Mesothelial cell of epicardium (in vitro differentiated cells): Measurements from ENCODE around the gene PCBP4. TPM values are rescaled to one million over a fixed set of nuclear protein-coding genes. Genes with fewer than 3 reads are reported as not detected.

Experiments used
- DNase-seq, 2 experiments: peaks; one replicate each; pipeline ENCODE4 v3.0.0; 2021; ENCODE audit warnings: low spot score in 2 of 2; ENCODE audit not compliant: unreplicated experiment in 2 of 2
- H3K27ac Mint-ChIP-seq: 2 replicates; pipeline ENCODE4 v1.8.0; 2021; ENCODE audit warnings: mixed read lengths
- H3K27me3 Mint-ChIP-seq: 2 replicates; pipeline ENCODE4 v1.8.0; 2021; ENCODE audit warnings: low read depth, mixed read lengths
- H3K36me3 Mint-ChIP-seq: 2 replicates; pipeline ENCODE4 v1.8.0; 2021; ENCODE audit warnings: mixed read lengths
- H3K4me1 Mint-ChIP-seq: 2 replicates; pipeline ENCODE4 v1.8.0; 2021; ENCODE audit warnings: mixed read lengths
- H3K4me3 Mint-ChIP-seq: 2 replicates; pipeline ENCODE4 v1.8.0; 2021; ENCODE audit warnings: mild to moderate bottlenecking, moderate library complexity, mixed read lengths
- H3K9me3 Mint-ChIP-seq: 2 replicates; pipeline ENCODE4 v1.8.0; 2021; ENCODE audit warnings: mixed read lengths
- CTCF ChIP-seq: fragments of 200-600 bp; sonication (generic); IDR thresholded peaks from one replicate; pipeline ENCODE4 v1.5.0; 2021; ENCODE audit warnings: antibody characterized with exemption; ENCODE audit not compliant: unreplicated experiment
- total RNA-seq: library from RNA; stranded (reverse); gene quantifications from 3 replicates; pipeline ENCODE4 v1.2.1, GENCODE V29; 2021

Gene PCBP4
- total RNA-seq, 1 donor from 2014 or later: 62.0 TPM

DNA sequence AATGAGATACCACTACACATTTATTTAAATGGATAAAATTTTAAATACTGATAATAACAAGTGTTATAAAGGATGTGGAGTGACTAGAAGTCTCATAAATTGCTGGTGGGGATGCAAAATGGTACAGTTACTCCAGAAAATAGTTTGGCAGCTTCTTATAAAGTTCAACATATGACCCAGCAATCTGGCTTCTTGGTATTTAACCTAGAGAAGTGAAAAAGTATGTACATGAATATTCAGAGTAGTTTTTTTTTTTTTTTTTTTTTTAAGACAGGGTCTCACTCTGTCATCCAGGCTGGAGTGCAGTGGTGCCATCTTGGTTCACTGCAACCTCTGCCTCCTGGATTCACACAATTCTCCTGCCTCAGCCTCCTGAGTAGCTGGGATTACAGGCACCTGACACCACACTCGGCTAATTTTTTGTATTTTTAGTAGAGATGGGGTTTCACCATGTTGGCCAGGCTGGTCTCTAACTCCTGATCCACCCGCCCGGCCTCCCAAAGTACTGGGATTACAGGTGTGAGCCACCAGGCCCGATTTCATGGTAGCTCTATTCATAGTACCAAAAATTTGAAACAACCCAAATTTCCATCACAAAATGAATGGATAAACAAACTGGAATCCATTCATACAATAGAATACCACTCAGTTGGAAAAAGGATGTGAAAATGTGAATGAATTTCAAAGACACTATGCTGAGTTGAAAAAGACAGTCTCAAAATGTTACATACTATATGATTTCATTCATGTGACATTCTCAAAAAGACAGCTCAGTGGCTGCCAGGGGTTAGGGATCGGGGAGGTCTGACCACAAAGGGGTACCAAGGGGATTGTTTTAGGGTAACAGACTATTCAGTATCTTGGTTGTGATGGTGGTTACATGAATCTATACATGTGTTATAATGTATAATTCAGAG, 39.9 kb downstream of the PCBP4 start:
- no peaks in the 10 kb centered on the region for H3K9me3 Mint-ChIP-seq
- H3K4me1 Mint-ChIP-seq: no peaks in the 10 kb centered on the region
- DNase-seq: no peak
- H3K36me3 Mint-ChIP-seq: no peaks in the 10 kb centered on the region
- no peak for TF ChIP-seq CTCF
- H3K4me3 Mint-ChIP-seq: no peak overlapping the region
- peaks cover under 1% of the 10 kb centered on the region for H3K27me3 Mint-ChIP-seq
- H3K27ac Mint-ChIP-seq: no peak overlapping the region

DNA sequence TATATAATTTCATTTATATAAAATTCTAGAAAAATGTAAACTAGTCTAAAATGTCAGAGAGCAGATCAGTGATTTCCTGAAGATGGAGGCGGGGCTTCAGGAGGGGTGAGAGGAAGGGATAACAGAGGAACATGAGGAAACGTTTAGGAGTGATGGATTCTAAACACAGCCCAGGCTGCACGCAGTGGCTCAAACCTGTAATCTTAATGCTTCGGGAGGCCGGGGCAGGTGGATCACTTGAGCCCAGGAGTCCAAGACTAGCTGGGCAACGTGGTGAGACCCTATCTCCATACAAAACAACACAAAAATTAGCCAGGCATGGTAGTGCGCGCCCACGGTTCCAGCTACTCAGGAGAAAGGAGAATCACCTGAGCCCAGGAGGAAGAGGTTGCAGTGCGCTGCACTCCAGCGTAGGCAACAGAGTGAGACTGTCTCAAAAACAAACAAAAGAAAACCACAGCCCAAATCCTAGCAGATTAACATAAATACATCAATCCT, 46.1 kb downstream of the PCBP4 start:
- no peak for TF ChIP-seq CTCF
- no peak overlapping the region for H3K27ac Mint-ChIP-seq
- H3K4me3 Mint-ChIP-seq: no peak overlapping the region
- DNase-seq: peak in 1 of 2 experiments; percentile 7
- H3K27me3 Mint-ChIP-seq: peaks cover 19% of the 10 kb centered on the region
- H3K9me3 Mint-ChIP-seq: no peaks in the 10 kb centered on the region
- no peaks in the 10 kb centered on the region for H3K36me3 Mint-ChIP-seq
- peaks cover 1% of the 10 kb centered on the region for H3K4me1 Mint-ChIP-seq

- no peaks in the 10 kb centered on the region for H3K9me3 Mint-ChIP-seq
- TF ChIP-seq CTCF: no peak
- H3K36me3 Mint-ChIP-seq: no peaks in the 10 kb centered on the region
- no peak for DNase-seq
- peaks cover 10% of the 10 kb centered on the region for H3K4me1 Mint-ChIP-seq
- H3K27ac Mint-ChIP-seq: no peak overlapping the region
- H3K4me3 Mint-ChIP-seq: no peak overlapping the region
- peaks cover 17% of the 10 kb centered on the region for H3K27me3 Mint-ChIP-seq
These were observed 50.8 kb downstream of the PCBP4 start for GRCh38 chr3:51916418-51916817.

DNA sequence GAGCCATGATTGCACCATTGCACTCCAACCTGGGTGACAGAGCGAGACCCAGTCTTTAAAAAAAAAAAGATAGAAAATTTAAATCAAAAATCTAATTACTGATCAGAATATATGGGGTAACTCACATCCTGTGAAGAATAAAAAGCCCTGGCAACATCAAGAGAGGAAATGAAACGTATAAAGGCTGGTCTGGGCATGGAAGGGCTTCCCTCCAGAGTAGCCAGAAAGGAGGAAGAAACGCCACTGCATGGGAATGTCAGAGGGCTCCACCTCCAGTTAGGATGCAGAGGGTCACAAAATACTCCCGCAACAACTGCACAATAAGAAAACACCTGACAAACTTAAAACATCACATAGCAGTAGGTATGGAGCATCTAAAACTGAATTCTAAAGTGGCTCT, 59.2 kb downstream of the PCBP4 start:
- H3K4me3 Mint-ChIP-seq: no peak overlapping the region
- TF ChIP-seq CTCF: no peak
- peaks cover 4% of the 10 kb centered on the region for H3K36me3 Mint-ChIP-seq
- H3K9me3 Mint-ChIP-seq: peaks cover 46% of the 10 kb centered on the region
- no peak overlapping the region for H3K27ac Mint-ChIP-seq
- no peaks in the 10 kb centered on the region for H3K4me1 Mint-ChIP-seq
- no peak for DNase-seq
- peaks cover 2% of the 10 kb centered on the region for H3K27me3 Mint-ChIP-seq

Other genes with a start within 250 kb of the PCBP4 start
- not detected in 3 replicates for gene IQCF6, start 188.2 kb downstream of the PCBP4 start, total RNA-seq
- not detected in 3 replicates for gene IQCF2, start 105.8 kb downstream of the PCBP4 start, total RNA-seq
- gene IQCF5, start 91.9 kb downstream of the PCBP4 start, total RNA-seq: not detected in 3 replicates
- gene IQCF1, start 64.1 kb downstream of the PCBP4 start, total RNA-seq: not detected in 3 replicates
- gene RRP9, start 25.6 kb downstream of the PCBP4 start, total RNA-seq: 20.5 to 20.9 TPM (median 20.6 TPM) in 3 replicates
- gene PARP3, start 25.1 kb downstream of the PCBP4 start, total RNA-seq: 11.9 to 13.2 TPM (median 12.0 TPM) in 3 replicates
- gene GPR62, start 12.1 kb downstream of the PCBP4 start, total RNA-seq: 0.22 to 0.36 TPM (median 0.33 TPM) in 3 replicates
- 25.9 to 27.2 TPM (median 26.0 TPM) in 3 replicates for gene ABHD14B, start 6.6 kb upstream of the PCBP4 start, total RNA-seq
- 13.7 to 15.5 TPM (median 14.8 TPM) in 3 replicates for gene ABHD14A, start 7.6 kb upstream of the PCBP4 start, total RNA-seq
- 47.8 to 59.0 TPM (median 58.7 TPM) in 3 replicates for gene ACY1, start 16.1 kb upstream of the PCBP4 start, total RNA-seq
- gene RPL29, start 28.4 kb upstream of the PCBP4 start, total RNA-seq: 1,237 to 1,322 TPM (median 1,301 TPM) in 3 replicates
- gene DUSP7, start 89.1 kb upstream of the PCBP4 start, total RNA-seq: 32.0 to 34.6 TPM (median 32.2 TPM) in 3 replicates
- 7.9 to 9.4 TPM (median 8.7 TPM) in 3 replicates for gene POC1A, start 187.0 kb upstream of the PCBP4 start, total RNA-seq
- 32.1 to 34.0 TPM (median 33.2 TPM) in 3 replicates for gene ALAS1, start 230.7 kb upstream of the PCBP4 start, total RNA-seq